ENCODE data around the gene ITGA1. TPM values are rescaled to one million over a fixed set of nuclear protein-coding genes. Genes with fewer than 3 reads are reported as not detected.
"Not testable (repeated sequence)": the region's sequence is repeated elsewhere in the genome, so short reads cannot be mapped to it uniquely, and the experiment has no call there.

ITGA1 gene
- total RNA-seq, 1 donor = 104 TPM

DNA sequence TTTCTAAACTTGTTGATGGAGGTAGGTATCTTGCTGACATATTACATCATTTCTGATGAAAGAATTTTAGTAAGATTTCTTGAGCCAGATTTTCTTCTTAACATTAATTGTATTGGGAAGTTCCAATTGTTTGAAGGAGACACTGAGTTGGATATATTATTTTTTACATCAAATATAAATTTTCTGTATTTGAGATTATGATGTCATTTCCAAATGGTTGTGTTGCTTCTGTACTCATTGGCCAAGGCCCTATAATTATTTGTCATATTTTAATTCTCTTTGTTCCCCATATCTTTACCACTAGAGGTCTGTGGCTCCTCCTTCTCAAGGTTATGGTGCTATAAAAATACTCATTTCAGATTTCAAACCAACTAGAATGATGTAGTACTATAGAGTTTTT, 53.4 kb downstream of the ITGA1 start:
- no peak overlapping the region for H3K4me3 ChIP-seq (ENCODE audit: low read depth, low read length)
- TF ChIP-seq, protein P1, sequence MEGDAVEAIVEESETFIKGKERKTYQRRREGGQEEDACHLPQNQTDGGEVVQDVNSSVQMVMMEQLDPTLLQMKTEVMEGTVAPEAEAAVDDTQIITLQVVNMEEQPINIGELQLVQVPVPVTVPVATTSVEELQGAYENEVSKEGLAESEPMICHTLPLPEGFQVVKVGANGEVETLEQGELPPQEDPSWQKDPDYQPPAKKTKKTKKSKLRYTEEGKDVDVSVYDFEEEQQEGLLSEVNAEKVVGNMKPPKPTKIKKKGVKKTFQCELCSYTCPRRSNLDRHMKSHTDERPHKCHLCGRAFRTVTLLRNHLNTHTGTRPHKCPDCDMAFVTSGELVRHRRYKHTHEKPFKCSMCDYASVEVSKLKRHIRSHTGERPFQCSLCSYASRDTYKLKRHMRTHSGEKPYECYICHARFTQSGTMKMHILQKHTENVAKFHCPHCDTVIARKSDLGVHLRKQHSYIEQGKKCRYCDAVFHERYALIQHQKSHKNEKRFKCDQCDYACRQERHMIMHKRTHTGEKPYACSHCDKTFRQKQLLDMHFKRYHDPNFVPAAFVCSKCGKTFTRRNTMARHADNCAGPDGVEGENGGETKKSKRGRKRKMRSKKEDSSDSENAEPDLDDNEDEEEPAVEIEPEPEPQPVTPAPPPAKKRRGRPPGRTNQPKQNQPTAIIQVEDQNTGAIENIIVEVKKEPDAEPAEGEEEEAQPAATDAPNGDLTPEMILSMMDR (IDR thresholded peaks at IDR 0.05; ENCODE audit: insufficient read depth, low read depth, low read length) = no peak

DNA sequence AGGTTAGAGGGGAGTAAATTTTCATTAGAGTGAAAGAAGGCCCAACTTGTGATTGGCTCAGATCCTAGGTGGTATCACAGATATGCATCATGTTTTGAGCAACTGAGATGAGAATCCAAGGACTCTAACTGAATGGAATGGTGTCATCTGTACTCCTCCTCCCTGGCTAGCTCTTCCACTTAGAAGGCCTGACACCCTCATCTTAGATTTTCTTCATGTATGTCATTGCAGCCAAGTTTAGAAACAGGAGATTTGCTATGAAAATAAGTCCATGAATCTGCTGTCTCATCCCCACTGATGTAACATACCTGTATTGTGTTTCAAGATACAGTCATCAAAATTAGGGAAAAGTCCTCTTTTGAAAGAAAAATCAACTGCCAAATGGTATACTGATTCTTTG, 54.4 kb downstream of the ITGA1 start:
- H3K4me3 ChIP-seq (ENCODE audit: low read depth, low read length) = no peak overlapping the region
- DNase-seq (ENCODE audit: low read depth) = no peak
- TF ChIP-seq, protein P1 (IDR thresholded peaks at IDR 0.05; ENCODE audit: insufficient read depth, low read depth, low read length) = no peak

More for the DNA sequence above, 53.4 kb downstream of the ITGA1 start:
- no peak for DNase-seq (ENCODE audit: low read depth)

DNA sequence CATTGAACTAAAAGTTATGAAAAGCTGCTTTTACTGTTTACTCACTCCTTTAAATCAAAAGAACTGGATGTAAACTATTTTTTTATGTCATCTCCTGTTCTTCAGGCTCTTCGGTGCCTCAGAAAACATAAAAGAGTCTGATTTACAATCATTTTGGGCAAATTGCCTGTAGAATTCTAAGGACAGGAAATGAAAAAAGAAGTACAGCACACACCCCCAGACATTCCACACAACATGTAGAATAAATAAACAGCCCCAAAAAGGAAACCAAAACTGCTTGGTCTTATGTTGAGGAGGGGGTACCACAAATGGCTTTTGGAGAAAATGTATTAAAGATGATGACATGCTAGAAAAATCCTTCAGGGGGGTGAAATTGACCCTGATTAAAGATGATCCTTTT, 57.2 kb downstream of the ITGA1 start:
- DNase-seq (ENCODE audit: low read depth) = peak; percentile 83
- TF ChIP-seq, protein P1 (IDR thresholded peaks at IDR 0.05; ENCODE audit: insufficient read depth, low read depth, low read length) = no peak
- no peak overlapping the region for H3K4me3 ChIP-seq (ENCODE audit: low read depth, low read length)

DNA sequence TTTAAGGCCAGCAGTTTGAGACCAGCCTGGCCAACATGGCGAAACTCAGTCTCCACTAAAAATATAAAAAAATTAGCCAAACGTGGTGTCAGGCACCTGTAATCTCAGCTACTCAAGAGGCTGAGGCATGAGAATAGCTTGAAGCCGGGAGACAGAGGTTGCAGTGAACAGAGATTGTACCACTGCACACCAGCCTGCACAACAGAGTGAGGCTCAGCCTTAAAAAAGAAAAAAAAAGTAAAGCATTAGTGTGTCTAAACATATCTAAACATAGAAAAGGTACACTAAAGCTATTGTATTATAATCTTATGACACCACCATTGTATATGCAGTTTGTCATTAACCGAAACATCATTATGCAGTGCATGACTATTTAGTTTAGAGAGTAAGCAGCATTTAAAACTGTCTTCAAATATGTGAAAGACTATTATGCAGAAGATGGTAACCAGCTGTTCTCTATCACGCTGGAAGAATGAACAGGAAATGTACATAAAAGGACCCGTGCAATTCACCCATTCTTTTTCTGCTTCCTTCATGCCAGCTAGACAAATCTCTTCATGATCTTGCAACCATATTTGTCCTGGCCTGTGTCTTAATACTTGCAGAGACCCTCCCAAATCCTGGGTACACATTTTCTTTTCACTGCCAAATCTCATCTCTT, 58.6 kb downstream of the ITGA1 start:
- TF ChIP-seq, protein P1 (IDR thresholded peaks at IDR 0.05; ENCODE audit: insufficient read depth, low read depth, low read length) = no peak
- no peak overlapping the region for H3K4me3 ChIP-seq (ENCODE audit: low read depth, low read length)
- DNase-seq (ENCODE audit: low read depth) = peak; percentile 79

DNA sequence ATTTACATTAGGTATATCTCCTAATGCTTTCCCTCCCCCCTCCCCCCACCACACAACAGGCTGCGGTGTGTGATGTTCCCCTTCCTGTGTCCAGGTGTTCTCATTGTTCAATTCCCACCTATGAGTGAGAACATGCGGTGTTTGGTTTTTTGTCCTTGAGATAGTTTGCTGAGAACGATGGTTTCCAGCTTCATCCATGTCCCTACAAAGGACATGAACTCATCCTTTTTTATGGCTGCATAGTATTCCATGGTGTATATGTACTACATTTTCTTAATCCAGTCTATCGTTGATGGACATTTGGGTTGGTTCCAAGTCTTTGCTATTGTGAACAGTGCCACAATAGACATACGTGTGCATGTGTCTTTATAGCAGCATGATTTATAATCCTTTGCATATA, 61.0 kb downstream of the ITGA1 start:
- DNase-seq (ENCODE audit: low read depth) = not testable (repeated sequence)

DNA sequence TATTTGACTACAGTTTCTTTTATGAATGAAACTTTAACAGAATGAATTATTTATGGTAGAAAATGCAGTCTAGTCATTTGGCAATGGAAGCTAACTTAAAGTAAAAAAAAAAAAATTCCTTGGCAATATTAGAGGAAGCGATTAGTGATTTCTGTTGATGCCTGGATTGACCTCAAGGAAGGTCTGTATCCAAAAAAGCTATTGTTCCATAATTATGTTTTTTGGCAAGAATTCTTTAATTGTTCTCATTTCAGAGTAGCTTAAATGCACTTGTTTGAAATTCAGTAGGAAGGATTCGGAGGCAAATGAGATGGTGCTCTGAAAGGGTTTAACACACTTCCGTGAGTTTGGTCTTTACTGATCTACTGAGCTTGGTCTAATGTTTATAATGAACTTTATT, 61.8 kb downstream of the ITGA1 start:
- no peak for DNase-seq (ENCODE audit: low read depth)
- TF ChIP-seq, protein P1 (IDR thresholded peaks at IDR 0.05; ENCODE audit: insufficient read depth, low read depth, low read length) = no peak
- no peak overlapping the region for H3K4me3 ChIP-seq (ENCODE audit: low read depth, low read length)

More for the DNA sequence above, 61.0 kb downstream of the ITGA1 start:
- not testable (repeated sequence) for H3K4me3 ChIP-seq (ENCODE audit: low read depth, low read length)

DNA sequence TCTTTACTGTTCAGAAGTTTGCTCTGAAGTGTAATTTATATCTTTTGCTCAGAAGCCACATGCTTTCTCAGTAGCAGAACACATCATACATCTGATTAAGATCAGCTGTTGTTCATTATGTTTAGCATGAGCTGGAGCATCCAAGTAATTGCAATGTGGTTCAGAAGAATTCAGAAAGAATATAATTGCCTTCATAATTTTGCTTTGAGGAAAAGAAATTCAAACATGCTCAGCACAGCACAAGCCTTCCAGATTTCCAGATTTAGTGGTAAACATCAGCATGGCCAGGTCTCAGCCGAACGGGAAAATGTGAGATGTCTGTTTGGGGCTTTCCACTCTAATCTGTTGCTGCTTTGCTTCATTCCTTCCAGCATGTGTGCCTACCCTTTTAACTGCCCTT, 65.9 kb downstream of the ITGA1 start:
- no peak overlapping the region for H3K4me3 ChIP-seq (ENCODE audit: low read depth, low read length)
- TF ChIP-seq, protein P1 (IDR thresholded peaks at IDR 0.05; ENCODE audit: insufficient read depth, low read depth, low read length) = no peak
- peak; percentile 76 for DNase-seq (ENCODE audit: low read depth)

Data from fibroblast of villous mesenchyme (primary cell).